Measurements from ENCODE around the gene CDH4.

The CDH4 gene

GRCh38 chr20:61762886-61763739, 511.1 kb downstream of the CDH4 start:
- no peak for TF ChIP-seq CTCF (IDR thresholded peaks at IDR 0.05)
- TF ChIP-seq ZFX (IDR thresholded peaks at IDR 0.05; ENCODE audit: borderline replicate concordance): no peak
- H3K27ac ChIP-seq: no peak overlapping the region

GRCh38 chr20:61763740-61764400, 511.8 kb downstream of the CDH4 start:
- TF ChIP-seq ZFX (IDR thresholded peaks at IDR 0.05; ENCODE audit: borderline replicate concordance) (no peak), CTCF (IDR thresholded peaks at IDR 0.05) (no peak)
- H3K27ac ChIP-seq: no peak overlapping the region

GRCh38 chr20:61764471-61765025, 512.5 kb downstream of the CDH4 start:
- no peak overlapping the region for H3K27ac ChIP-seq
- TF ChIP-seq CTCF (IDR thresholded peaks at IDR 0.05) (no peak), ZFX (IDR thresholded peaks at IDR 0.05; ENCODE audit: borderline replicate concordance) (no peak)

- no peak overlapping the region for H3K27ac ChIP-seq
- TF ChIP-seq ZFX (IDR thresholded peaks at IDR 0.05; ENCODE audit: borderline replicate concordance) (no peak), CTCF (IDR thresholded peaks at IDR 0.05) (no peak)
These were observed 513.2 kb downstream of the CDH4 start for GRCh38 chr20:61765081-61765870.

- TF ChIP-seq CTCF (IDR thresholded peaks at IDR 0.05) (no peak), ZFX (IDR thresholded peaks at IDR 0.05; ENCODE audit: borderline replicate concordance) (no peak)
- H3K27ac ChIP-seq: no peak overlapping the region
These were observed 514.0 kb downstream of the CDH4 start for GRCh38 chr20:61765871-61766654.

- no peak overlapping the region for H3K27ac ChIP-seq
- TF ChIP-seq ZFX (IDR thresholded peaks at IDR 0.05; ENCODE audit: borderline replicate concordance): no peak
These were observed 515.0 kb downstream of the CDH4 start for GRCh38 chr20:61766921-61767610.
